ENCODE data around the gene ATMIN. TPM values are rescaled to one million over a fixed set of nuclear protein-coding genes. Genes with fewer than 3 reads are reported as not detected.

The ATMIN gene
- total RNA-seq, 1 donor from 2014 or later = 33.5 TPM

DNA sequence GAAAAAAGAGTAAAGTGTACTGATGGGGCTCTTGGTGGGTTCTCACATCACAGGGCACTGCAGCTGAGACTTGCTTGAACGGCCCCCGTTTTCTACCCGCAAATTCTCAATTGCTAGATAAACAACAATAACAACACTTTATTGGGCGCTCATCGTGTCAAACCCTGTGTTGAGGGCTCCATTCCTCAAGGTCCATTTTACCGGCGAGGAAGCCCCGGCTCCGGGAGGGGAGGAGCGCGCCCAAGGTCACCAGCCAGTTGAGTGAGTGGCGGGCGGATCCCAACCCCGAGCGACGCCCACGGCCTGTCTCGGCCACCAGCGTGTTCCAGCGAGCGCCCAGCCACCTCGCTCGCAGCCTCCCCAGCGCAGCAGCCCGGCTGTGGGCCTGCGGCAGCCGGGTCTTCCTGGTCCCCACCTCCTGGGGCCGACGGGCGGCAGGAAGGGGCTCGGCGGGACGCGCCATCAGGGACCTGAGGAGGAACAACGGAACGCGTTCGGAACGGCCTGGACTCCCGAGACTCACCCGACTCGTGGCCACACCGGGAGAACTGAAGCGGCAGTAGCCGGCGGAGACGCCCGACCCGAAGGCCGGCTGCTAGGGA is 29.3 kb upstream of the ATMIN start:
- ATAC-seq = peak; percentile 75
- Histone ChIP-seq H3K4me3 (peak overlapping the region; percentile 99), H3K27me3 (no peaks in the 10 kb centered on the region), H3K4me1 (peaks cover 24% of the 10 kb centered on the region), H3K27ac (peak overlapping the region; percentile 100), H3K9me3 (no peaks in the 10 kb centered on the region), H3K36me3 (no peaks in the 10 kb centered on the region)
- TF ChIP-seq, protein P1, sequence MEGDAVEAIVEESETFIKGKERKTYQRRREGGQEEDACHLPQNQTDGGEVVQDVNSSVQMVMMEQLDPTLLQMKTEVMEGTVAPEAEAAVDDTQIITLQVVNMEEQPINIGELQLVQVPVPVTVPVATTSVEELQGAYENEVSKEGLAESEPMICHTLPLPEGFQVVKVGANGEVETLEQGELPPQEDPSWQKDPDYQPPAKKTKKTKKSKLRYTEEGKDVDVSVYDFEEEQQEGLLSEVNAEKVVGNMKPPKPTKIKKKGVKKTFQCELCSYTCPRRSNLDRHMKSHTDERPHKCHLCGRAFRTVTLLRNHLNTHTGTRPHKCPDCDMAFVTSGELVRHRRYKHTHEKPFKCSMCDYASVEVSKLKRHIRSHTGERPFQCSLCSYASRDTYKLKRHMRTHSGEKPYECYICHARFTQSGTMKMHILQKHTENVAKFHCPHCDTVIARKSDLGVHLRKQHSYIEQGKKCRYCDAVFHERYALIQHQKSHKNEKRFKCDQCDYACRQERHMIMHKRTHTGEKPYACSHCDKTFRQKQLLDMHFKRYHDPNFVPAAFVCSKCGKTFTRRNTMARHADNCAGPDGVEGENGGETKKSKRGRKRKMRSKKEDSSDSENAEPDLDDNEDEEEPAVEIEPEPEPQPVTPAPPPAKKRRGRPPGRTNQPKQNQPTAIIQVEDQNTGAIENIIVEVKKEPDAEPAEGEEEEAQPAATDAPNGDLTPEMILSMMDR (IDR thresholded peaks at IDR 0.05) = no peak
- intact Hi-C loops (cut with DNase I) = no loop called here
- peak; percentile 92 for DNase-seq

DNA sequence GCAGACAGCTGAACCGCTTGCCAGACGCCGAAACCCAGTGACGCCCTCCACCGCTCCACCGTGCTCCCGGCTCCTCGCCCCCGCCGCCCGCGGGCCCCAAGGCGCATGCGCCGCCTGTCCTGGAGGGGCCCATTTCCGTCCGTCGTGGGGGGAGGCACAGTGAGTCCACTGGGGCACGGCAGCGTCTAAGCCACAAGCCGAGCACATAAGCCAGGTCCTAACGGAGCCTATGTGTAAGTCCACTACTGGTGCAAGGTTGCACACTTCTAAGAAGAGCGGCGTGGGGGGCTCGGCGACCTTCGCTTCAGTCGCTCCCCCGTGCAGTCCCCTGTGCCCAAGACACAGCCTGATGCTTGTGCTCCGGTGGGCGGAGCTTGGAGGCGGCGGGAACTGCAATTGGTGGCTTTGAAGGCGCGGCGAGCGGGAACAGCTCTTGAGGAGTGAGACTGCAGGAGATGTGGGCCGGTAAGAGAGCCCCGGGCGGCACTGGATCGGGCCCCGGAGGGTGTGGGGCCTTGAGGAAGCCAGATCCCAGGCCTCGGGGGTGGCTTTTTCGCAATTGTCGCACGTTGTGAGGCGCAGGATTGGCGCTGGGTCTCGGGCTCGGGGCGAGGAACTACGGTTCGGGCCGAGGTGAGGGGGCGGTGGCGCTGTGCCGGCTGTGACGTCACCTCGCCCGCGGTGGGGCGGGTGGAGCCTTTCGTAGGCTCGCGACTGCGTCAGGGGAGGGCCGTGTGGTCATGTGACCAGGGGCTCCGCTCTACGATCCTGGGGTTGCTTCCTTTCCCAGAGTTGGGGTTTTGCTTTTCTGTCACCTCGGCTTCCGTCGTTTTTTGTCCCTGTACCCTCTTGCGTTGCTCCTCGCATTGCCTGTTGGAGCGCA is 28.6 kb upstream of the ATMIN start, which contains the start of the genes CENPN and CMC2:
Gene CENPN, plus strand, starts transcription at position 402 of the 883 bp plus-strand sequence. CDS start 4,726 bp downstream, outside the sequence.
Gene CMC2, minus strand, starts transcription at position 73 of the 883 bp plus-strand sequence. CDS start 9,491 bp downstream, outside the sequence.
- intact Hi-C loops (cut with DNase I) = no loop called here
- Histone ChIP-seq H3K4me3 (peak within 1 kb of the TSS; percentile 99), H3K36me3 (no peaks in the 10 kb centered on the region), H3K4me1 (peaks cover 24% of the 10 kb centered on the region), H3K9me3 (no peaks in the 10 kb centered on the region), H3K27ac (peak within 1 kb of the TSS; percentile 100), H3K27me3 (no peaks in the 10 kb centered on the region)
- TF ChIP-seq, protein P1 (IDR thresholded peaks at IDR 0.05) = no peak
- DNase-seq = peak; percentile 100
- peak; percentile 95 for ATAC-seq

DNA sequence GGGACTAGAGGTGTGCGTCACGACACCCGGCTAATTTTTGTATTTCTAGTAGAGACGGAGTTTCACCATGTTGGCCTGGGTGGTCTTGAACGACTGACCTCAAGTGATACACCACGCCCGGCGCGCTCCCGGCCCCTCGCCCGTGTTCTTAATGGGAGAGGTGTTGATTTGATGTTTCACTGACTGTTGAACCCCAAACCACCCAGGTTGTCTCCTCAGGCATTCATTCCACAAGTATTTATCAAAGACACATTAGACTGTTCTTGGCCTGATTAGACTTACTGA is 27.2 kb upstream of the ATMIN start:
- Histone ChIP-seq H3K27ac (no peak overlapping the region), H3K36me3 (peaks cover 7% of the 10 kb centered on the region), H3K4me3 (peak overlapping the region; percentile 99), H3K9me3 (no peaks in the 10 kb centered on the region), H3K27me3 (no peaks in the 10 kb centered on the region), H3K4me1 (peaks cover 24% of the 10 kb centered on the region)
- intact Hi-C loops (cut with DNase I) = no loop called here
- ATAC-seq (no peak), DNase-seq (no peak)
- TF ChIP-seq, protein P1 (IDR thresholded peaks at IDR 0.05) = no peak

DNA sequence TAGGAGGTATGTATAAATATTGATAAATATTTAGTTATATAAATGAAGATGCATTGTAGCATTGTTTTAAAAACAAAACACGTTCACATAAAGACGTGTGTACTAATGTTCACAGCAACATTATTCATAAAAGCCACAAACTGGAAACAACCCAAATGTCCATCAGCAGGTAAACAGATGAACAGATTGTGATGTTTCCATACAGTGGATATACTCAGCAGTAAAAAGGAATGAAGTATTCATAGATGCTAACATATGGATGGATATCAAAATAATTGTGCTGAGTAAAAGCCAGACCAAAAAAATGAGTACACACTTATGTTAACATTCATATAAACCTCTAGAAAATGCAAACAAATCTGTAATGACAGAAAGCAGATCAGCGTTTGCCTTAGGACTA is 22.7 kb upstream of the ATMIN start:
- intact Hi-C loops (cut with DNase I) = no loop called here
- Histone ChIP-seq H3K27me3 (no peaks in the 10 kb centered on the region), H3K36me3 (peaks cover 9% of the 10 kb centered on the region), H3K27ac (no peak overlapping the region), H3K9me3 (no peaks in the 10 kb centered on the region), H3K4me3 (no peak overlapping the region), H3K4me1 (peaks cover 4% of the 10 kb centered on the region)
- DNase-seq (no peak), ATAC-seq (no peak)
- TF ChIP-seq, protein P1 (IDR thresholded peaks at IDR 0.05) = no peak

DNA sequence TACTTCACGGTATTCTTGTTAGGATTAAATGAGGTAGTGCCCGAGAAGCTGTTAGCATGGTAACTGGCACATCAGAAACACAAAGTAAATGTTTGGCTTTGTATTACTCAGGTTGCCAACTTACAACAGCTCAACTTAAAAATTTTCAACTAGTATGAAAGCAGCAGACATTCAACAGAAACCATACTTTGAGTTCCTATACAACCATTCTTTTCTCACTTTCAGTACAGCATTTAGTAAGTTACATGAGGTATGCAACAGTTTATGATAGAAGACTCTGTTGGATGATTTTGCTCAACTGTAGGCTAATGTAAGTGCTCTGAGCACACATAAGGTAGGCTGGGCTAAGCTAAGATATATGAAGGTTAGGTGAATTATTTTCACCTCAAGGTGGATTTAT is 21.0 kb upstream of the ATMIN start:
- TF ChIP-seq, protein P1 (IDR thresholded peaks at IDR 0.05) = no peak
- intact Hi-C loops (cut with DNase I) = no loop called here
- H3K4me3 ChIP-seq = no peak overlapping the region
- H3K9me3 ChIP-seq = no peaks in the 10 kb centered on the region
- no peaks in the 10 kb centered on the region for H3K4me1 ChIP-seq
- no peak overlapping the region for H3K27ac ChIP-seq
- H3K36me3 ChIP-seq = peaks cover 21% of the 10 kb centered on the region
- ATAC-seq (no peak), DNase-seq (no peak)
- H3K27me3 ChIP-seq = no peaks in the 10 kb centered on the region
